Activated naive CD8-positive, alpha-beta T cell treated with anti-CD3 and anti-CD28 coated beads, Interleukin-2, amount 10 ng/mL, durations not matched to agents 7 days and 5 days (primary cell): ENCODE measurements around the gene HES4. TPM values are rescaled to one million over a fixed set of nuclear protein-coding genes. Genes with fewer than 3 reads are reported as not detected.

Experiments used
- ATAC-seq: fragments of 150-1000 bp; cut with Tn5 transposase; one replicate; pipeline ENCODE4 v1.10.0; 2021; ENCODE audit warnings: low read depth, moderate library complexity
- POLR2A ChIA-PET: fragments of 350-600 bp; sonication (Branson Sonifier 250); formaldehyde crosslinking; loops from one replicate; lab custom pipeline; 2021; ENCODE audit warnings: antibody characterized with exemption; lab: Charles Lee
- DNase-seq: peaks from one replicate; pipeline ENCODE4 v3.0.0; 2021
- H3K27ac Mint-ChIP-seq: one replicate; pipeline ENCODE4 v1.8.0; 2022; ENCODE audit warnings: mild to moderate bottlenecking, mixed read lengths
- H3K27me3 Mint-ChIP-seq: one replicate; pipeline ENCODE4 v1.8.0; 2022; ENCODE audit warnings: mild to moderate bottlenecking, moderate library complexity, mixed read lengths
- H3K36me3 Mint-ChIP-seq: one replicate; pipeline ENCODE4 v1.8.0; 2021; ENCODE audit warnings: mild to moderate bottlenecking, mixed read lengths
- H3K4me1 Mint-ChIP-seq: one replicate; pipeline ENCODE4 v1.8.0; 2021; ENCODE audit warnings: mixed read lengths
- H3K4me3 Mint-ChIP-seq: one replicate; pipeline ENCODE4 v1.8.0; 2022; ENCODE audit warnings: mild to moderate bottlenecking, moderate library complexity, mixed read lengths
- H3K9me3 Mint-ChIP-seq: one replicate; pipeline ENCODE4 v1.8.0; 2021; ENCODE audit warnings: mixed read lengths
- total RNA-seq, 2 experiments: library from RNA; stranded (reverse); gene quantifications; one replicate each; pipeline ENCODE4 v1.2.3, GENCODE V29; 2021

HES4 gene
- total RNA-seq, 2 experiments from 2014 or later: 0.60 to 1.1 TPM

GRCh38 chr1:953524-954320 lies 46.2 kb downstream of the HES4 start:
- no peak overlapping the region for H3K27ac Mint-ChIP-seq
- no peaks in the 10 kb centered on the region for H3K27me3 Mint-ChIP-seq
- DNase-seq (no peak), ATAC-seq (no peak)
- no peak overlapping the region for H3K4me3 Mint-ChIP-seq
- POLR2A ChIA-PET: no interaction called here
- no peaks in the 10 kb centered on the region for H3K9me3 Mint-ChIP-seq
- H3K4me1 Mint-ChIP-seq: peaks cover 11% of the 10 kb centered on the region
- peaks cover 19% of the 10 kb centered on the region for H3K36me3 Mint-ChIP-seq

- Mint-ChIP-seq H3K4me1 (peaks cover 4% of the 10 kb centered on the region), H3K4me3 (no peak overlapping the region), H3K9me3 (no peaks in the 10 kb centered on the region), H3K27me3 (no peaks in the 10 kb centered on the region), H3K36me3 (peaks cover 18% of the 10 kb centered on the region), H3K27ac (no peak overlapping the region)
- no peak for ATAC-seq
- POLR2A ChIA-PET: no interaction called here
- no peak for DNase-seq
Observed at GRCh38 chr1:952603-953002, 47.3 kb downstream of the HES4 start.

- Mint-ChIP-seq H3K36me3 (peaks cover 20% of the 10 kb centered on the region), H3K9me3 (no peaks in the 10 kb centered on the region), H3K4me3 (no peak overlapping the region), H3K27ac (no peak overlapping the region), H3K4me1 (peaks cover 2% of the 10 kb centered on the region), H3K27me3 (no peaks in the 10 kb centered on the region)
- ATAC-seq (no peak), DNase-seq (no peak)
- POLR2A ChIA-PET: no interaction called here
Observed at GRCh38 chr1:952201-952600, 47.7 kb downstream of the HES4 start.

GRCh38 chr1:951364-951763 lies 48.5 kb downstream of the HES4 start:
- Mint-ChIP-seq H3K27ac (no peak overlapping the region), H3K27me3 (no peaks in the 10 kb centered on the region), H3K36me3 (peaks cover 19% of the 10 kb centered on the region), H3K4me1 (peaks cover 2% of the 10 kb centered on the region), H3K4me3 (no peak overlapping the region), H3K9me3 (no peaks in the 10 kb centered on the region)
- ATAC-seq: no peak
- no peak for DNase-seq
- POLR2A ChIA-PET: no interaction called here

GRCh38 chr1:950881-951280 lies 49.0 kb downstream of the HES4 start:
- Mint-ChIP-seq H3K36me3 (peaks cover 20% of the 10 kb centered on the region), H3K27ac (no peak overlapping the region), H3K27me3 (no peaks in the 10 kb centered on the region), H3K4me3 (no peak overlapping the region), H3K4me1 (peaks cover 2% of the 10 kb centered on the region), H3K9me3 (no peaks in the 10 kb centered on the region)
- POLR2A ChIA-PET: no interaction called here
- DNase-seq: no peak
- no peak for ATAC-seq

GRCh38 chr1:950268-950667 lies 49.6 kb downstream of the HES4 start:
- Mint-ChIP-seq H3K36me3 (peaks cover 25% of the 10 kb centered on the region), H3K9me3 (no peaks in the 10 kb centered on the region), H3K27ac (no peak overlapping the region), H3K27me3 (no peaks in the 10 kb centered on the region), H3K4me1 (peaks cover 2% of the 10 kb centered on the region), H3K4me3 (no peak overlapping the region)
- DNase-seq: no peak
- ATAC-seq: no peak
- POLR2A ChIA-PET: interaction anchor here (1.0 kb wide), 1 partner anchor 9 kb away, joined by 3 read pairs; the partner anchor contains the start of gene NOC2L

Other genes starting within 250 kb of the HES4 start
- gene SAMD11, start 76.2 kb downstream of the HES4 start, total RNA-seq: under 1 TPM in 1 of 2 experiments, not detected in 1; 0.22 TPM
- gene NOC2L, start 40.8 kb downstream of the HES4 start, total RNA-seq: 10 to 100 TPM; 63.0 to 63.4 TPM
- gene KLHL17, start 39.5 kb downstream of the HES4 start, total RNA-seq: 10 to 100 TPM; 35.3 to 35.4 TPM
- 1 to 10 TPM; 3.0 to 4.8 TPM for gene PLEKHN1, start 33.6 kb downstream of the HES4 start, total RNA-seq
- not detected for gene PERM1, start 18.0 kb downstream of the HES4 start, total RNA-seq
- 100 to 1,000 TPM; 425 to 457 TPM for gene ISG15, start 13.4 kb upstream of the HES4 start, total RNA-seq
- 10 to 100 TPM; 18.8 to 19.3 TPM for gene AGRN, start 20.0 kb upstream of the HES4 start, total RNA-seq
- not detected for gene RNF223, start 74.2 kb upstream of the HES4 start, total RNA-seq
- 10 to 100 TPM; 22.7 to 23.0 TPM for gene C1orf159, start 116.0 kb upstream of the HES4 start, total RNA-seq
- gene TTLL10, start 173.8 kb upstream of the HES4 start, total RNA-seq: not detected
- 10 to 100 TPM; 11.4 to 15.0 TPM for gene TNFRSF18, start 206.5 kb upstream of the HES4 start, total RNA-seq
- 1 to 10 TPM; 2.4 to 3.1 TPM for gene TNFRSF4, start 214.1 kb upstream of the HES4 start, total RNA-seq
- 100 to 1,000 TPM in 1 of 2 experiments, 10 to 100 TPM in 1; 99.1 to 103 TPM for gene SDF4, start 231.9 kb upstream of the HES4 start, total RNA-seq
- 10 to 100 TPM; 19.1 to 19.6 TPM for gene B3GALT6, start 232.1 kb upstream of the HES4 start, total RNA-seq
- gene C1QTNF12, start 246.6 kb upstream of the HES4 start, total RNA-seq: 1 to 10 TPM; 2.2 to 4.4 TPM